Retinal pigment epithelial cell (primary cell): ENCODE measurements around the gene ENPEP.

Experiments
- DNase-seq: peaks from one replicate; pipeline ENCODE4 v3.0.0-alpha.2; 2010; ENCODE audit warnings: low read depth
- H3K4me3 ChIP-seq: 2 replicates; pipeline ENCODE4 v1.5.1; 2011; ENCODE audit warnings: mild to moderate bottlenecking, low read length, control low read depth, moderate library complexity
- CTCF ChIP-seq: conservative IDR thresholded peaks from 2 replicates; pipeline ENCODE4 v1.5.1; 2011; ENCODE audit warnings: low read depth, low read length, control low read depth, inconsistent platforms

The ENPEP gene

DNA sequence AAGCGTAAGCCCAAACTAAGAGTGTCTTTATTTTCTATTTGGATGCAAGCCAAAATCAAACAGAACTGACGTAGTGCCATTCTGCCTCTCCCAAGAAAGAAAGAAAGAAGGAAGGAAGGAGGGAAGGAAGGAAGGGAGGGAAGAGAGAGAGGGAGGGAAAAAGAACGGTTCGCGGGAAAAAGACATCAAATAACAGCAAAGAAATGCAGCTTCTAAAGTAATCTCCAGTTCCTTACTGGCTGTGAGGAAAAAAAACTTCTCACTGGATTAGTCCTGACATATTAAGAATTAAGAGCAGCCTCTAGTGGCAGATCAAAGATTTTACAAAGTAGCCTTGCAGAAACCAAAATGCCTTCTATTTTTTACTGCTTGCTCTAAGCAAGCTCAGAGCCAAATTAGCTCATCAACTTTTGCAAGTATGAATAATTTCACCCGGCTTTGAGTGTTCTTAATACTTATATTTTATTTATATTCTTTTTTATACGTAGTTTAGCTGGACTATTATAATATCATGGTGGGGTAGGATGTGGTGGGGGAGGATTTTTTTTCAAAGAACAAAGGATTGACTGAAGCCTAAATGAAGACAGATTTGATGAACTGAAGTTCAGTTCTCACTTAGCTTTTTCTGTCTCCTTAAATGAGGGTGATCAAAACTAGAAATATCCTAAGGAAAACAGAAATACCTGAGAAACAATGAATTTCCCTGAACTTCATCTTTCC is 110.3 kb downstream of the ENPEP start:
- H3K4me3 ChIP-seq: peak overlapping the region; percentile 28
- peak; percentile 64 for TF ChIP-seq CTCF
- peak; percentile 49 for DNase-seq

GRCh38 chr4:110587666-110588285 is 111.8 kb downstream of the ENPEP start:
- DNase-seq: no peak
- H3K4me3 ChIP-seq: no peak overlapping the region
- TF ChIP-seq CTCF: no peak

GRCh38 chr4:110589297-110589696 is 113.3 kb downstream of the ENPEP start:
- no peak overlapping the region for H3K4me3 ChIP-seq
- DNase-seq: no peak
- TF ChIP-seq CTCF: peak; percentile 25

GRCh38 chr4:110595583-110595982 is 119.6 kb downstream of the ENPEP start:
- no peak overlapping the region for H3K4me3 ChIP-seq
- no peak for DNase-seq
- TF ChIP-seq CTCF: no peak

DNA sequence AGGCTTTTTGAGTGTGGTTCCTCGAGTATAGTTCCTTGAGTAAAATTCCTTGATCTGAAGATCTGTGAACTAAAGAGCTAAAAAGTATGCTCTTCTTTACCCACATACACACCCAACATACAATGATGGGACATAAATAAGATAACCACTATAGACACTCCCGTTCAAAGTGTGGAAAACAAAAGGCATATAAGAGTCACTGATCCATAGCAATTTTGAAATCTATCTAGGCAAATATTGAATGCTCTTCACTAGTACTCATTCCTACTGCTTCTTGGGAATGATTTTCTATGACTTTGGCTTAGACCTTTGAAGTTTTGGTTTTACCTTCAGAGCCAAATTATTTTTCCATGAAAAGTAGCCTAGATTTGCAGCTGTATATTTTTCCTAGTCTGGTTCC is 120.5 kb downstream of the ENPEP start:
- H3K4me3 ChIP-seq: no peak overlapping the region
- DNase-seq: no peak

DNA sequence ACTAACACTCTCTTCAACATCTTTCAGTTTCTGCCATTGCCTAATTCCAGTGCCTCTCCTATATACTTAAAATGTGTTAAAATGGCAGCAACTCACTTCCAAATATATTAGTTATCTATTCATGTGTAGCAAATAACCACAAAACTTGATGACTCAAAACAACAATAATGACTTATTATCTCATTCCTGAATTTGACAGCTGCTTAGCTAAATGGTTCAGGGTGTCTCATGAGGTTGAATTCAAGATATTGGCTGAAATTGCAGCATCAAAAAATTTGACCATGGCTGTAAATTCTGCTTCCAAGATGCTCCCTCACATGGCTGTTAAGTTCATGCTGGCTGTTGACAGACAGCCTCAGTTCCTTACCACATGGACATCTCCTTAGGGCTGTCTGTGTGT is 121.6 kb downstream of the ENPEP start:
- no peak overlapping the region for H3K4me3 ChIP-seq

More for the DNA sequence above, 120.5 kb downstream of the ENPEP start:
- no peak for TF ChIP-seq CTCF

More for the DNA sequence above, 121.6 kb downstream of the ENPEP start:
- no peak for DNase-seq
- TF ChIP-seq CTCF: no peak
